OCI-LY1 (cell line): ENCODE data around the gene DHPS.
A peak's percentile ranks its signal among the peaks of the same experiment; 100 is the strongest.

Experiments used
- H2AFZ ChIP-seq: fragments of 200-600 bp; sonication (generic), shearing (Covaris generic); 2 replicates; pipeline ENCODE4 v1.6.0; 2014; ENCODE audit warnings: antibody characterized with exemption, mild to moderate bottlenecking, low read length
- H3F3A ChIP-seq: fragments of 200-600 bp; sonication (generic), shearing (Covaris generic); 2 replicates; pipeline ENCODE4 v1.6.0; 2014; ENCODE audit warnings: mild to moderate bottlenecking, antibody characterized with exemption, low read length, moderate library complexity; ENCODE audit not compliant: insufficient read depth
- H3K27ac ChIP-seq: fragments of 200-600 bp; sonication (generic); 2 replicates; pipeline ENCODE4 v1.5.1; 2014; ENCODE audit warnings: low read length, mixed run types, mild to moderate bottlenecking, low read depth; ENCODE audit not compliant: poor library complexity, severe bottlenecking
- H3K27me3 ChIP-seq: fragments of 200-600 bp; sonication (generic); 2 replicates; pipeline ENCODE4 v1.6.0; 2014; ENCODE audit warnings: antibody characterized with exemption, mild to moderate bottlenecking, low read length, moderate library complexity; ENCODE audit not compliant: insufficient read depth
- H3K36me3 ChIP-seq: fragments of 200-600 bp; sonication (generic); 2 replicates; pipeline ENCODE4 v1.6.1; 2014; ENCODE audit warnings: mild to moderate bottlenecking, antibody characterized with exemption, low read length, moderate library complexity, mixed read lengths; ENCODE audit not compliant: insufficient read depth
- H3K4me1 ChIP-seq: fragments of 200-600 bp; sonication (generic); 2 replicates; pipeline ENCODE4 v1.5.1; 2014; ENCODE audit warnings: mild to moderate bottlenecking, low read length, moderate library complexity; ENCODE audit not compliant: insufficient read depth, severe bottlenecking
- H3K4me2 ChIP-seq: fragments of 200-600 bp; sonication (generic), shearing (Covaris generic); 2 replicates; pipeline ENCODE4 v1.6.1; 2014; ENCODE audit warnings: low read length
- H3K4me3 ChIP-seq: fragments of 200-600 bp; sonication (generic); 2 replicates; pipeline ENCODE4 v1.5.1; 2014; ENCODE audit warnings: low read length, low read depth, mild to moderate bottlenecking, mixed read lengths; ENCODE audit not compliant: poor library complexity, severe bottlenecking
- H3K79me2 ChIP-seq: fragments of 200-600 bp; shearing (Covaris generic); 2 replicates; pipeline ENCODE4 v1.6.1; 2016; ENCODE audit warnings: mixed run types, low read length, mixed read lengths; ENCODE audit not compliant: insufficient read depth
- H3K9ac ChIP-seq: fragments of 200-600 bp; sonication (generic), shearing (Covaris generic); 2 replicates; pipeline ENCODE4 v1.6.1; 2014; ENCODE audit warnings: mild to moderate bottlenecking, low read length, mixed read lengths
- H3K9me2 ChIP-seq: fragments of 200-600 bp; sonication (generic), shearing (Covaris generic); 2 replicates; pipeline ENCODE4 v1.6.1; 2014; ENCODE audit warnings: low read depth, mild to moderate bottlenecking, low read length, mixed read lengths
- H3K9me3 ChIP-seq: fragments of 200-600 bp; shearing (Covaris generic); 2 replicates; pipeline ENCODE4 v1.6.1; 2014; ENCODE audit warnings: low read length, mixed read lengths
- H4K20me1 ChIP-seq: fragments of 200-600 bp; sonication (generic), shearing (Covaris generic); 2 replicates; pipeline ENCODE4 v1.6.0; 2016; ENCODE audit warnings: mild to moderate bottlenecking, low read length; ENCODE audit not compliant: insufficient read depth
- EZH2 ChIP-seq: fragments of 200-600 bp; sonication (generic), shearing (Covaris generic); IDR thresholded peaks from 2 replicates; pipeline ENCODE4 v1.8.0; 2017; ENCODE audit warnings: borderline replicate concordance, mixed run types, mild to moderate bottlenecking, antibody characterized with exemption, low read length, moderate library complexity, mixed read lengths
- TF ChIP-seq, protein P1 (sequence below): fragments of 200-600 bp; sonication (generic), shearing (Covaris generic); IDR thresholded peaks from 2 replicates; pipeline ENCODE4 v1.5.1; 2017; ENCODE audit warnings: mild to moderate bottlenecking, antibody characterized with exemption, low read length, moderate library complexity, mixed read lengths

DHPS gene

DNA sequence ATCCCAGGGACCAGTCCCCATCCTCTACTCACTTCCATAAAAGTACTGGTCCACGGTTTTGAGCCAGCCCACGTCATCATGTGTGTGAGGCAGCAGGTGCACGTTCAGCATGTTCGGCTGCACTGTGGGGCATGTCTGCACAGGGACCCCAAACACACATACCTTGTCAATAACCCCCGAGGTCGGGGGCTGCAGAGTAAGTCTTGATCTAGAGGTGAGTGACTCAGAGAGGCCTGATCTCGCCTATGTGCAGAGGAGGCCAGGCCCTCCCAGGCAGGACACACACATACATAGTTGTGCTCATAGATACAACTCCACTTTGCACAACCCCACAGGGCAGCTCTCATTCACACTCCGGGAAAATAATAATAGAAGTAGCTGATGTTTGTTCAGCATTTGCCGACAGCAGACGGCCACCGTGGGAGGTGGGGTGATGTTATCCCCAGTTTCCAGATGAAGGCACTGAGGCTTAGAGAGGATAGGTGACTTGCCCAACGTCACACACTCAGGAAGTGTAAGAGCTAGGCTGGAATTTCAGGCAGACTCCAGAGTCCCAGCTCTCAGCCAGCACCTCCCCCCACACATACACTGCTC lies 15.9 kb downstream of the DHPS start:
- TF ChIP-seq EZH2, result no peak
- TF ChIP-seq, protein P1, sequence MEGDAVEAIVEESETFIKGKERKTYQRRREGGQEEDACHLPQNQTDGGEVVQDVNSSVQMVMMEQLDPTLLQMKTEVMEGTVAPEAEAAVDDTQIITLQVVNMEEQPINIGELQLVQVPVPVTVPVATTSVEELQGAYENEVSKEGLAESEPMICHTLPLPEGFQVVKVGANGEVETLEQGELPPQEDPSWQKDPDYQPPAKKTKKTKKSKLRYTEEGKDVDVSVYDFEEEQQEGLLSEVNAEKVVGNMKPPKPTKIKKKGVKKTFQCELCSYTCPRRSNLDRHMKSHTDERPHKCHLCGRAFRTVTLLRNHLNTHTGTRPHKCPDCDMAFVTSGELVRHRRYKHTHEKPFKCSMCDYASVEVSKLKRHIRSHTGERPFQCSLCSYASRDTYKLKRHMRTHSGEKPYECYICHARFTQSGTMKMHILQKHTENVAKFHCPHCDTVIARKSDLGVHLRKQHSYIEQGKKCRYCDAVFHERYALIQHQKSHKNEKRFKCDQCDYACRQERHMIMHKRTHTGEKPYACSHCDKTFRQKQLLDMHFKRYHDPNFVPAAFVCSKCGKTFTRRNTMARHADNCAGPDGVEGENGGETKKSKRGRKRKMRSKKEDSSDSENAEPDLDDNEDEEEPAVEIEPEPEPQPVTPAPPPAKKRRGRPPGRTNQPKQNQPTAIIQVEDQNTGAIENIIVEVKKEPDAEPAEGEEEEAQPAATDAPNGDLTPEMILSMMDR, result no peak
- no peaks in the 10 kb centered on the region for H3F3A ChIP-seq
- no peaks in the 10 kb centered on the region for H3K9me3 ChIP-seq
- H3K9me2 ChIP-seq, result no peaks in the 10 kb centered on the region
- H3K4me1 ChIP-seq, result peaks cover 43% of the 10 kb centered on the region
- peak overlapping the region; percentile 81 for H3K9ac ChIP-seq
- no peaks in the 10 kb centered on the region for H4K20me1 ChIP-seq
- no peaks in the 10 kb centered on the region for H3K79me2 ChIP-seq
- H3K36me3 ChIP-seq, result peaks cover 39% of the 10 kb centered on the region
- no peak overlapping the region for H2AFZ ChIP-seq
- H3K4me2 ChIP-seq, result peak overlapping the region; percentile 93
- no peaks in the 10 kb centered on the region for H3K27me3 ChIP-seq
- H3K4me3 ChIP-seq, result peak overlapping the region; percentile 87
- peak overlapping the region; percentile 78 for H3K27ac ChIP-seq

- H3K9ac ChIP-seq, result peak overlapping the region; percentile 81
- TF ChIP-seq, protein P1, result no peak
- no peak for TF ChIP-seq EZH2
- H3K9me2 ChIP-seq, result no peaks in the 10 kb centered on the region
- H3K27ac ChIP-seq, result peak overlapping the region; percentile 78
- H3K27me3 ChIP-seq, result no peaks in the 10 kb centered on the region
- no peaks in the 10 kb centered on the region for H3K9me3 ChIP-seq
- no peaks in the 10 kb centered on the region for H3F3A ChIP-seq
- peaks cover 37% of the 10 kb centered on the region for H3K4me1 ChIP-seq
- no peak overlapping the region for H2AFZ ChIP-seq
- H4K20me1 ChIP-seq, result no peaks in the 10 kb centered on the region
- peak overlapping the region; percentile 93 for H3K4me2 ChIP-seq
- peak overlapping the region; percentile 87 for H3K4me3 ChIP-seq
- H3K36me3 ChIP-seq, result peaks cover 39% of the 10 kb centered on the region
- no peaks in the 10 kb centered on the region for H3K79me2 ChIP-seq
Observed at GRCh38 chr19:12665281-12665573, 16.5 kb downstream of the DHPS start.

GRCh38 chr19:12664406-12665280 lies 17.0 kb downstream of the DHPS start:
- Histone ChIP-seq H3K4me1 (peaks cover 34% of the 10 kb centered on the region), H3K27ac (peak overlapping the region; percentile 78), H3F3A (no peaks in the 10 kb centered on the region), H4K20me1 (no peaks in the 10 kb centered on the region), H3K27me3 (no peaks in the 10 kb centered on the region), H3K36me3 (peaks cover 44% of the 10 kb centered on the region), H2AFZ (no peak overlapping the region), H3K9me3 (no peaks in the 10 kb centered on the region), H3K4me3 (peak overlapping the region; percentile 87), H3K79me2 (no peaks in the 10 kb centered on the region), H3K4me2 (peak overlapping the region; percentile 93), H3K9me2 (no peaks in the 10 kb centered on the region), H3K9ac (peak overlapping the region; percentile 81; the same call in 1 of the 2 replicates)
- TF ChIP-seq, protein P1, result no peak
- TF ChIP-seq EZH2, result no peak
